Measurements from ENCODE around the gene SLC35E3. TPM values are rescaled to one million over a fixed set of nuclear protein-coding genes. Genes with fewer than 3 reads are reported as not detected.

SLC35E3 gene
- total and polyA plus RNA-seq, 2 experiments from 2014 or later: 1.9 to 16.2 TPM

DNA sequence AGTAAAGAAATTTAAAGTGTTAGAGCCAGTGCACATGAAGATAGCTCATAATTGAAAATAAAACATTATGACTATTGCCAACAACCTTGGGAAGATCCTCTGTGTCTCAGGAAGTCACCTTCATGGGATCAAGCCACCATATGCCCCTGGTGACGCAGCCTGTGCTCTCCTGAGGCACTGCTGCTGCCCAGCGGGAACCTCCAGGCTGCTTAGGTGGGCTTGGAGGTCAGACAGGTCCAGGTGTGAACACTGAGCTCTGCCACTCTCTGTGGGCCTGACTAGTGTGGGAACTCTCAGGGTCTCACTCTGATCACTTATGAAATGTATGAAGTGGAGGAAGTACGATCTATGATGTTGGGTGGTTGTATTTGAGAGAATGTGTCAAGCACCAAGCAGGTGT, 16.7 kb downstream of the SLC35E3 start:
- 97 to 99% methylated on average over 3 of the region's 3 CpGs for WGBS, 2 experiments (ENCODE audit: low coverage in 1 of 2, low lambda C conversion rate in 2 of 2, missing lambda C conversion rate in 2 of 2)
- no peaks in the 10 kb centered on the region for H3K27me3 ChIP-seq (replicated peaks; ENCODE audit: insufficient read depth)

GRCh38 chr12:68765696-68766095, 19.7 kb downstream of the SLC35E3 start:
- no peaks in the 10 kb centered on the region for H3K9me3 ChIP-seq (ENCODE audit: low read depth)
- TF ChIP-seq EZH2phosphoT487 (IDR thresholded peaks at IDR 0.05; ENCODE audit: insufficient read depth, low read depth) (no peak), EZH2 (IDR thresholded peaks at IDR 0.05; ENCODE audit: insufficient read depth, poor library complexity, severe bottlenecking) (no peak)
- H3K9ac ChIP-seq: no peak overlapping the region
- no peak for DNase-seq
- 94 to 100% methylated on average over 1 of the region's 1 CpG for WGBS, 2 experiments (ENCODE audit: low coverage in 1 of 2, low lambda C conversion rate in 2 of 2, missing lambda C conversion rate in 2 of 2)
- H3F3A ChIP-seq (ENCODE audit: insufficient read depth): no peaks in the 10 kb centered on the region
- H3K4me2 ChIP-seq (ENCODE audit: unreplicated experiment): no peak overlapping the region
- no peak overlapping the region for H3K27ac ChIP-seq
- in situ Hi-C loops (cut with MboI): no loop called here
- no peaks in the 10 kb centered on the region for H3K27me3 ChIP-seq (replicated peaks; ENCODE audit: insufficient read depth)
- H2AFZ ChIP-seq: no peak overlapping the region
- H3K36me3 ChIP-seq (ENCODE audit: low read depth): no peaks in the 10 kb centered on the region; the same call in none of the 2 replicates
- no peaks in the 10 kb centered on the region for H4K20me1 ChIP-seq (ENCODE audit: insufficient read depth)
- H3K9me2 ChIP-seq (ENCODE audit: insufficient read depth): no peaks in the 10 kb centered on the region
- no peak overlapping the region for H3K4me3 ChIP-seq
- no peaks in the 10 kb centered on the region for H3K4me1 ChIP-seq (ENCODE audit: insufficient read depth)
- no peaks in the 10 kb centered on the region for H3K79me2 ChIP-seq (ENCODE audit: insufficient read depth)

More for the DNA sequence above, 16.7 kb downstream of the SLC35E3 start:
- TF ChIP-seq EZH2 (IDR thresholded peaks at IDR 0.05; ENCODE audit: insufficient read depth, poor library complexity, severe bottlenecking) (no peak), EZH2phosphoT487 (IDR thresholded peaks at IDR 0.05; ENCODE audit: insufficient read depth, low read depth) (no peak)
- in situ Hi-C loops (cut with MboI): no loop called here
- no peaks in the 10 kb centered on the region for H3K9me2 ChIP-seq (ENCODE audit: insufficient read depth)
- no peak overlapping the region for H3K27ac ChIP-seq
- DNase-seq: no peak
- no peaks in the 10 kb centered on the region for H3K79me2 ChIP-seq (ENCODE audit: insufficient read depth)
- no peaks in the 10 kb centered on the region for H4K20me1 ChIP-seq (ENCODE audit: insufficient read depth)
- H3K9ac ChIP-seq: no peak overlapping the region
- H3K4me3 ChIP-seq: no peak overlapping the region
- H3K4me2 ChIP-seq (ENCODE audit: unreplicated experiment): no peak overlapping the region
- no peak overlapping the region for H2AFZ ChIP-seq
- no peaks in the 10 kb centered on the region for H3K9me3 ChIP-seq (ENCODE audit: low read depth)
- peaks cover 2% of the 10 kb centered on the region for H3K36me3 ChIP-seq (ENCODE audit: low read depth)
- no peaks in the 10 kb centered on the region for H3F3A ChIP-seq (ENCODE audit: insufficient read depth)
- H3K4me1 ChIP-seq (ENCODE audit: insufficient read depth): no peaks in the 10 kb centered on the region

- in situ Hi-C loops (cut with MboI): no loop called here
- H3K27ac ChIP-seq: no peak overlapping the region
- no peak overlapping the region for H3K9ac ChIP-seq
- H3K4me3 ChIP-seq: no peak overlapping the region
- no peaks in the 10 kb centered on the region for H3K79me2 ChIP-seq (ENCODE audit: insufficient read depth)
- no peak overlapping the region for H2AFZ ChIP-seq
- no peaks in the 10 kb centered on the region for H3K9me2 ChIP-seq (ENCODE audit: insufficient read depth)
- DNase-seq: no peak
- no peaks in the 10 kb centered on the region; the same call in 1 of the 2 replicates for H3K36me3 ChIP-seq (ENCODE audit: low read depth)
- no peaks in the 10 kb centered on the region for H3K4me1 ChIP-seq (ENCODE audit: insufficient read depth)
- H3F3A ChIP-seq (ENCODE audit: insufficient read depth): no peaks in the 10 kb centered on the region
- H3K27me3 ChIP-seq (replicated peaks; ENCODE audit: insufficient read depth): no peaks in the 10 kb centered on the region
- H3K4me2 ChIP-seq (ENCODE audit: unreplicated experiment): no peak overlapping the region
- no peak for TF ChIP-seq EZH2 (IDR thresholded peaks at IDR 0.05; ENCODE audit: insufficient read depth, poor library complexity, severe bottlenecking)
- no peak for TF ChIP-seq EZH2phosphoT487 (IDR thresholded peaks at IDR 0.05; ENCODE audit: insufficient read depth, low read depth)
- H4K20me1 ChIP-seq (ENCODE audit: insufficient read depth): no peaks in the 10 kb centered on the region
- 70 to 78% methylated on average over 2 of the region's 2 CpGs for WGBS, 2 experiments (ENCODE audit: low coverage in 1 of 2, low lambda C conversion rate in 2 of 2, missing lambda C conversion rate in 2 of 2)
- no peaks in the 10 kb centered on the region for H3K9me3 ChIP-seq (ENCODE audit: low read depth)
These were observed 20.7 kb downstream of the SLC35E3 start for GRCh38 chr12:68766646-68767045.

GRCh38 chr12:68767191-68767590, 21.2 kb downstream of the SLC35E3 start:
- TF ChIP-seq EZH2 (IDR thresholded peaks at IDR 0.05; ENCODE audit: insufficient read depth, poor library complexity, severe bottlenecking) (no peak), EZH2phosphoT487 (IDR thresholded peaks at IDR 0.05; ENCODE audit: insufficient read depth, low read depth) (no peak)
- no peak for DNase-seq
- H3K36me3 ChIP-seq (ENCODE audit: low read depth): no peaks in the 10 kb centered on the region; the same call in 1 of the 2 replicates
- WGBS, 2 experiments (ENCODE audit: low coverage in 1 of 2, low lambda C conversion rate in 2 of 2, missing lambda C conversion rate in 2 of 2): 87 to 94% methylated on average over 7 of the region's 7 CpGs
- H3K9me3 ChIP-seq (ENCODE audit: low read depth): no peaks in the 10 kb centered on the region
- H3K4me2 ChIP-seq (ENCODE audit: unreplicated experiment): no peak overlapping the region
- H3K27ac ChIP-seq: no peak overlapping the region
- no peaks in the 10 kb centered on the region for H3K9me2 ChIP-seq (ENCODE audit: insufficient read depth)
- no peaks in the 10 kb centered on the region for H3K4me1 ChIP-seq (ENCODE audit: insufficient read depth)
- no peaks in the 10 kb centered on the region for H3F3A ChIP-seq (ENCODE audit: insufficient read depth)
- H3K79me2 ChIP-seq (ENCODE audit: insufficient read depth): no peaks in the 10 kb centered on the region
- no peak overlapping the region for H2AFZ ChIP-seq
- no peak overlapping the region for H3K9ac ChIP-seq
- H4K20me1 ChIP-seq (ENCODE audit: insufficient read depth): no peaks in the 10 kb centered on the region
- no peak overlapping the region for H3K4me3 ChIP-seq
- no peaks in the 10 kb centered on the region for H3K27me3 ChIP-seq (replicated peaks; ENCODE audit: insufficient read depth)
- in situ Hi-C loops (cut with MboI): no loop called here
